K562 (cell line): ENCODE measurements around the gene RTBDN. TPM values are rescaled to one million over a fixed set of nuclear protein-coding genes. Genes with fewer than 3 reads are reported as not detected.

Experiments
- BDP1 ChIP-seq: IDR thresholded peaks from 3 replicates; pipeline ENCODE4 v1.6.1; 2011; ENCODE audit not compliant: insufficient read length, insufficient read depth
- CGGBP1 ChIP-seq: fragments of 250-450 bp; sonication (Bioruptor Pico); IDR thresholded peaks from 2 replicates; pipeline ENCODE4 v1.9.0; 2021; ENCODE audit warnings: mild to moderate bottlenecking
- EHMT2 ChIP-seq: fragments of 450-650 bp; IDR thresholded peaks from 2 replicates; pipeline ENCODE4 v1.6.1; 2018; ENCODE audit warnings: antibody characterized with exemption
- ELF4 ChIP-seq: fragments of 450-650 bp; formaldehyde crosslinking; IDR thresholded peaks from 2 replicates; pipeline ENCODE4 v1.4.0; 2022; ENCODE audit warnings: missing genetic modification characterization
- FOXO4 ChIP-seq: fragments of 450-650 bp; formaldehyde crosslinking; IDR thresholded peaks from 2 replicates; pipeline ENCODE4 v1.4.0; 2020; ENCODE audit warnings: mild to moderate bottlenecking, moderate library complexity
- GATAD2A ChIP-seq: fragments of 450-650 bp; IDR thresholded peaks from 2 replicates; pipeline ENCODE4 v1.6.1; 2017
- HDAC6 ChIP-seq: IDR thresholded peaks from 2 replicates; pipeline ENCODE4 v1.6.1; 2012; ENCODE audit warnings: low read depth, mild to moderate bottlenecking, control low read depth, inconsistent platforms, low read length, moderate library complexity
- ID3 ChIP-seq, 2 experiments: fragments of 250-450 bp in 1 of 2; fragments of 450-650 bp in 1 of 2; sonication (Bioruptor Pico) in 1 of 2; IDR thresholded peaks; 2 replicates each; pipeline versions ENCODE4 v1.6.1 to v1.8.0; 2016 to 2021; ENCODE audit warnings: mild to moderate bottlenecking in 2 of 2, moderate library complexity in 2 of 2, missing compliant biosample characterization in 1 of 2, missing genetic modification characterization in 1 of 2
- KLF10 ChIP-seq: fragments of 250-450 bp; sonication (Bioruptor Pico); IDR thresholded peaks from 2 replicates; pipeline ENCODE4 v1.6.1; 2021; ENCODE audit warnings: matching md5 sums
- NFIC ChIP-seq: fragments of 450-650 bp; IDR thresholded peaks from 2 replicates; pipeline ENCODE4 v1.6.1; 2017; ENCODE audit warnings: mild to moderate bottlenecking, inconsistent platforms
- PRPF4 ChIP-seq: fragments of 200-400 bp; formaldehyde crosslinking; IDR thresholded peaks from one replicate; pipeline ENCODE4 v1.6.1; 2017; ENCODE audit warnings: low read length, low read depth, mild to moderate bottlenecking; ENCODE audit not compliant: insufficient read depth, poor library complexity, severe bottlenecking
- RBBP5 ChIP-seq: fragments of 200-600 bp; sonication (generic); IDR thresholded peaks from 2 replicates; pipeline ENCODE4 v1.6.1; 2012; ENCODE audit warnings: borderline replicate concordance, mild to moderate bottlenecking, low read length, control low read depth, inconsistent platforms; ENCODE audit not compliant: insufficient read depth, poor library complexity, severe bottlenecking
- RFX5 ChIP-seq: IDR thresholded peaks from 2 replicates; pipeline ENCODE4 v1.6.1; 2011; ENCODE audit warnings: low read depth, mild to moderate bottlenecking, improper control_type of control experiment, low read length
- RNF2 ChIP-seq: sonication (generic); IDR thresholded peaks from 2 replicates; pipeline ENCODE4 v1.6.1; 2016
- SMARCB1 ChIP-seq: IDR thresholded peaks from 2 replicates; pipeline ENCODE4 v1.6.1; 2011; ENCODE audit warnings: improper control_type of control experiment, low read depth; ENCODE audit not compliant: insufficient read length
- SMARCE1 ChIP-seq: fragments of 450-650 bp; IDR thresholded peaks from 2 replicates; pipeline ENCODE4 v1.7.1; 2016; ENCODE audit warnings: mild to moderate bottlenecking
- SP2 ChIP-seq: IDR thresholded peaks from 2 replicates; pipeline ENCODE4 v1.6.1; 2011; ENCODE audit warnings: mild to moderate bottlenecking, low read depth, low read length, moderate library complexity; ENCODE audit not compliant: poor library complexity, severe bottlenecking; ENCODE audit errors: extremely low read depth
- TCFL5 ChIP-seq: fragments of 250-450 bp; sonication (Bioruptor Pico); conservative IDR thresholded peaks from 2 replicates; pipeline ENCODE4 v1.6.1; 2021; ENCODE audit warnings: mild to moderate bottlenecking, moderate library complexity, matching md5 sums
- TFAP4 ChIP-seq: sonication (generic); formaldehyde crosslinking; IDR thresholded peaks from 2 replicates; pipeline ENCODE4 v1.8.0; 2022; ENCODE audit warnings: missing genetic modification reagents, mild to moderate bottlenecking, moderate library complexity, borderline replicate concordance
- THRAP3 ChIP-seq: fragments of 450-650 bp; IDR thresholded peaks from 2 replicates; pipeline ENCODE4 v1.6.1; 2016; ENCODE audit warnings: mild to moderate bottlenecking, inconsistent platforms, borderline replicate concordance
- THRB ChIP-seq: fragments of 450-650 bp; formaldehyde crosslinking; conservative IDR thresholded peaks from 2 replicates; pipeline ENCODE4 v1.4.0; 2022; ENCODE audit warnings: mild to moderate bottlenecking, missing genetic modification characterization
- ZBTB17 ChIP-seq: fragments of 450-650 bp; formaldehyde crosslinking; IDR thresholded peaks from 2 replicates; pipeline ENCODE4 v1.4.0; 2020; ENCODE audit warnings: mild to moderate bottlenecking
- ZNF232 ChIP-seq: sonication (generic); formaldehyde crosslinking; IDR thresholded peaks from 2 replicates; pipeline ENCODE4 v1.8.0; 2022; ENCODE audit warnings: mild to moderate bottlenecking, missing genetic modification reagents
- polyA plus RNA-seq, 8 experiments: library from polyadenylated mRNA; depleted of rRNA in 4 of 8; stranded (reverse) in 5 of 8; unstranded in 3 of 8; fragments of >200 nt; fragmentation: Nextera tagmentation in 2 of 8; fragmentation: Illumina TruSeq in 1 of 8; extraction: Ambion mirVana in 2 of 8; extraction: Trizol in 1 of 8; gene quantifications; 2 replicates each; pipeline versions ENCODE4 v1.2.1 to v1.2.3, GENCODE V29; 2011 to 2014; ENCODE audit warnings: inconsistent platforms in 1 of 8, missing spikeins in 1 of 8
- total RNA-seq, 7 experiments: library from RNA; depleted of rRNA in 6 of 7; stranded (reverse); fragments of >200 nt in 6 of 7; fragmentation: Illumina TruSeq in 2 of 7; extraction: Trizol in 2 of 7; gene quantifications; 2 replicates each; pipeline versions ENCODE4 v1.2.1 to v1.2.3, GENCODE V29; 2011 to 2021; ENCODE audit warnings: low replicate concordance in 1 of 7

RTBDN gene
- total and polyA plus RNA-seq, 9 of the 15 experiments (the other 6 are each of a cell fraction or from before 2014, with no cell fraction given) = 0.20 to 2.3 (median 0.72) TPM; not detected in 1

- TF ChIP-seq RBBP5 = peak; percentile 35
- peak; percentile 86 for TF ChIP-seq CGGBP1 (CRISPR knock-in tag)
- TF ChIP-seq SP2 = no peak
- TF ChIP-seq TFAP4 (CRISPR knock-in tag) = peak; percentile 95
- TF ChIP-seq SMARCB1 = no peak
- 0 out of 2 replicates have a peak, but pooled peaks have one; percentile 6 for TF ChIP-seq RFX5
- TF ChIP-seq SMARCE1 = no peak
- peak; percentile 82; the same call in 1 of the 2 replicates for TF ChIP-seq HDAC6
- TF ChIP-seq THRB (CRISPR knock-in tag) = peak; percentile 87; the same call in 1 of the 2 replicates
- peak; percentile 78 for TF ChIP-seq THRAP3
- peak; percentile 32; the same call in 1 of the 2 replicates for TF ChIP-seq FOXO4
- TF ChIP-seq TCFL5 = no peak
- peak; percentile 88 for TF ChIP-seq RNF2
- TF ChIP-seq PRPF4 = peak; percentile 96
- TF ChIP-seq BDP1 = no peak
- TF ChIP-seq ZNF232 (CRISPR knock-in tag) = no peak
- no peak for TF ChIP-seq EHMT2
- TF ChIP-seq NFIC = peak; percentile 85
- TF ChIP-seq GATAD2A = no peak
- peak; percentile 96 for TF ChIP-seq ELF4 (CRISPR knock-in tag)
- TF ChIP-seq ZBTB17 (CRISPR knock-in tag) = peak; percentile 84
- TF ChIP-seq ID3 (CRISPR knock-in tag; IDR thresholded peaks at IDR 0.05) = no peak
- TF ChIP-seq ID3 (tag; IDR thresholded peaks at IDR 0.05) = 0 out of 2 replicates have a peak, but pooled peaks have one; percentile 66
- no peak for TF ChIP-seq KLF10 (CRISPR knock-in tag)
Measured at GRCh38 chr19:12791345-12792050, 42.9 kb downstream of the RTBDN start, which contains the start of gene JUNB (continued).
